HG02943 (cell line): ENCODE measurements around the gene ZP2.
"Not testable (repeated sequence)": the region's sequence is repeated elsewhere in the genome, so short reads cannot be mapped to it uniquely, and the experiment has no call there.

Experiments
- ATAC-seq: cut with Tn5 transposase; IDR thresholded peaks from one replicate; pipeline ENCODE4 v1.9.1; 2021; ENCODE audit warnings: mild to moderate bottlenecking, low read depth, moderate library complexity; ENCODE audit not compliant: unreplicated experiment

ZP2 gene

GRCh38 chr16:21218153-21218552 lies 6.8 kb upstream of the ZP2 start:
- ATAC-seq, result no peak

- no peak for ATAC-seq
These were observed 5.7 kb upstream of the ZP2 start for GRCh38 chr16:21217121-21217520.

- ATAC-seq, result no peak
These were observed 2.7 kb upstream of the ZP2 start for GRCh38 chr16:21214086-21214485.

- ATAC-seq, result no peak
These were observed 2.7 kb downstream of the ZP2 start for GRCh38 chr16:21208446-21209230.

- no peak for ATAC-seq
These were observed 4.8 kb downstream of the ZP2 start for GRCh38 chr16:21206550-21206949.

GRCh38 chr16:21205303-21205702 lies 6.1 kb downstream of the ZP2 start:
- no peak for ATAC-seq

- no peak for ATAC-seq
These were observed 8.1 kb downstream of the ZP2 start for GRCh38 chr16:21203155-21203797.

- no peak for ATAC-seq
These were observed 11.7 kb downstream of the ZP2 start for GRCh38 chr16:21199607-21200218.

GRCh38 chr16:21197621-21198020 lies 13.8 kb downstream of the ZP2 start:
- no peak for ATAC-seq

- ATAC-seq, result no peak
These were observed 14.3 kb downstream of the ZP2 start for GRCh38 chr16:21197112-21197511.

GRCh38 chr16:21195330-21195729 lies 16.0 kb downstream of the ZP2 start:
- ATAC-seq, result not testable (repeated sequence)

GRCh38 chr16:21194771-21195301 lies 16.5 kb downstream of the ZP2 start:
- ATAC-seq, result no peak

- ATAC-seq, result no peak
These were observed 18.4 kb downstream of the ZP2 start for GRCh38 chr16:21192991-21193390.

- ATAC-seq, result no peak
These were observed 20.8 kb downstream of the ZP2 start for GRCh38 chr16:21190599-21190998.

- ATAC-seq, result no peak
These were observed 21.4 kb downstream of the ZP2 start for GRCh38 chr16:21190013-21190412.

GRCh38 chr16:21189311-21189710 lies 22.1 kb downstream of the ZP2 start:
- ATAC-seq, result no peak

- no peak for ATAC-seq
These were observed 25.1 kb downstream of the ZP2 start for GRCh38 chr16:21186326-21186691.

GRCh38 chr16:21185659-21186325 lies 25.6 kb downstream of the ZP2 start:
- no peak for ATAC-seq

- no peak for ATAC-seq
These were observed 26.5 kb downstream of the ZP2 start for GRCh38 chr16:21184834-21185233.

- no peak for ATAC-seq
These were observed 27.4 kb downstream of the ZP2 start for GRCh38 chr16:21183995-21184394.

GRCh38 chr16:21179983-21180365 lies 31.4 kb downstream of the ZP2 start:
- ATAC-seq, result no peak
